ENCODE data around the gene RAD51.

Gene RAD51

GRCh38 chr15:40763801-40764628, 69.0 kb downstream of the RAD51 start, which contains the start of gene GCHFR:
TSS of gene GCHFR (plus strand) at chr15:40764068. CDS start at chr15:40764181, 113 bp downstream.
- peak; percentile 24 for DNase-seq

- DNase-seq, result no peak
These were observed 69.7 kb downstream of the RAD51 start for GRCh38 chr15:40764629-40765103.

DNA sequence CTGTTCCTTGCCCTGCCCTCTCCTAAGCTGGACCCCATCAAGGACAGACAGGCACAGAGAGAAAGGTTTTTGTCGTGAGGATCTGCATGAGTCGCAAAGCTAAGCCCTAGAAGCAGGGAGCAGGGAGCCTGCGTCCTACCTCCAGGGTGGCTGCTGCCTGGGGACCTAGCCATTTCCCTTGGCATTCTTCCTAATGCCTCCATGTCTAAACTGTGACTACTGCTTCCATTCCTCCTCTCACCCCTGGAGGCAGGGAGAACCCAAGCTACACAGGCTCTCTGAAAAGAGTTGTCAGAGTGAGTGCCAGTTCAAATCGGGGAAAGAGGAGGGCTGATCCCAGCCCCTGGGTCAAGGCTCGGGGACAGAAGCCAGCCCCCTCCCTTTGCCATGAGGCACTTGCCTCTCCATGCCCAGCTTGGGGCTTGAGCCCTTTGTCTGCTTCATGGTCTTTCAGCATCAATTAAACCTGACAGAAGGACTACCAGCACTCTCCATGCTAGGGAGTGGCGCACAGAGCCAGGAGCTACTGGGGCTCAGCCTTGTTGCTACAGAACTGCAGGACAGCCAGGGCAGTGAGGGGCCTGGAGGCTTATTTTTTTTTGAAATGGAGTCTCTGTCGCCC, 71.3 kb downstream of the RAD51 start:
- no peak for DNase-seq

DNA sequence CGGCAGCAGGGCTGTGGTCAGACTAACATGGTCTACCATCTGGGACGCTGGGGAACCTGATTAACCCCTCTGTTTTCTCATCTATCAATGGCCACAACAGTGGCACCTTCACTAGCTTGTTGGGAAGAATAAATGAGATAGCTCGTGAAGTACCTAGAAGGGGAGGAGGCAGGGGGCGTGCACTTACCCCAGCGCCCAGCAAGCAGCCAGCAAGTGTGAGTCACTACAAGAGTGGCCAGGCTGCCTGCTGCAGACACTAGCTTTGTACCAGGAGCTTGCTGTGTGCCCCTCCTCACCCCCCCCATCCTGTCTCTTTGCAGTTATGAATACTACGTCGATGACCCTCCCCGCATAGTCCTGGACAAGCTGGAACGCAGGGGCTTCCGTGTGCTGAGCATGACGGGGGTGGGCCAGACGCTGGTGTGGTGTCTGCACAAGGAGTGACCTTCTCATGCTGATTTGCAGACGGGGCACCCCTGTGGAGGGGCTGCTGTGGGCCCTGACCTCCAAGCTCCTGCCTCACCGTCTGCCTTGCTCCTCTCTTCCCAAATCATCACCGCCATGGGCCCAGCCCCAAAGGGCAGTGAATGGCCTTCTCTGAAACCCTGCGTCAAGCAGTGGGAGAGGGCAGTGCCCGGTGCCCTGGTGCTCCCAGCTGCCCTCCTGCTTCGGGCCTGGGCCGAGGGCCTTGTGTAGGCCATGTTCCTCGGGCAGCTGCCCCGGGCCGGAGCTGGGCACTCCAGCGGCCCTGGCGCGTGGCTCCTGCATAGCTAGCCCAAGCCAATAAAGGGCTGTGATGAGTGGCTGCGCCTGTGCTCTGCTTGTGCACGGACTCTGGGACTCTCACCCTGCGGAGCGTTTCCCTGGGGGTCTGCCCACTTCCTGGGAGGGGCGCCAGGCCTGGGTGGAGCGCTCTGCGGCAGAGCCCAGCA, 72.2 kb downstream of the RAD51 start:
- no peak for DNase-seq

DNA sequence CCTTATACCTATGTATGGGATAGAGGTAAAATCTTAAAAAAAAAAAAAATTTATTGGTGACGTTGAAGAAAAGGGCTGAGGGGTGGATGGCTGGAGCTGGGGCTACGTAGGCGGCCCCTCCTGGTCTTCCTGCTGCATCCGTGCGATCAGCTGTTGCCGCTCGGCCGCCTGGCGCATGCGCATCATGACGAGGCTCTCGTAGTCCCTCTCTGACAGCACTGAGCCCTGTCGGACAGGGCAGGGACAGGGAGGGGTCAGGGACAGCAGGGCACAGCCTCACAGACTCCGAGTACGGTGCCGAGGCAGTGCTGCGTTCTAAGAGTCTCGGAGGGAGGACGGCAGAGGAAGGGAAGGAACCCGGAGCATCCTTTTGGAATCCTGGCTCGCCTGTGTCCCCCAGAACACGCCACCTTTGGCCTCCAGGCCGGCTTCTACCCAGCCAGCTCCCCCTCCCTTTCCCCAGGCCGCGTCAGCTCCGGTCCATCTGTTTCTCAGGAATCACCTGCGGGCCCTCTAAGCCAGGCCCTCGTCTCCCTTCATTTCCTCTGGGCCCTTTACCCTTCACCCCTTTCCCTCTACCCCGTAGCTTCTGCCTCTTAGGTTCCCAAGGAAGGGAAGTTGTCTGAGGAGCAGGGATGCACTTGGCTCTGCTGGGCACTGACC, 73.0 kb downstream of the RAD51 start:
- DNase-seq, result no peak

- no peak for DNase-seq
These were observed 73.7 kb downstream of the RAD51 start for GRCh38 chr15:40768521-40769273.

DNA sequence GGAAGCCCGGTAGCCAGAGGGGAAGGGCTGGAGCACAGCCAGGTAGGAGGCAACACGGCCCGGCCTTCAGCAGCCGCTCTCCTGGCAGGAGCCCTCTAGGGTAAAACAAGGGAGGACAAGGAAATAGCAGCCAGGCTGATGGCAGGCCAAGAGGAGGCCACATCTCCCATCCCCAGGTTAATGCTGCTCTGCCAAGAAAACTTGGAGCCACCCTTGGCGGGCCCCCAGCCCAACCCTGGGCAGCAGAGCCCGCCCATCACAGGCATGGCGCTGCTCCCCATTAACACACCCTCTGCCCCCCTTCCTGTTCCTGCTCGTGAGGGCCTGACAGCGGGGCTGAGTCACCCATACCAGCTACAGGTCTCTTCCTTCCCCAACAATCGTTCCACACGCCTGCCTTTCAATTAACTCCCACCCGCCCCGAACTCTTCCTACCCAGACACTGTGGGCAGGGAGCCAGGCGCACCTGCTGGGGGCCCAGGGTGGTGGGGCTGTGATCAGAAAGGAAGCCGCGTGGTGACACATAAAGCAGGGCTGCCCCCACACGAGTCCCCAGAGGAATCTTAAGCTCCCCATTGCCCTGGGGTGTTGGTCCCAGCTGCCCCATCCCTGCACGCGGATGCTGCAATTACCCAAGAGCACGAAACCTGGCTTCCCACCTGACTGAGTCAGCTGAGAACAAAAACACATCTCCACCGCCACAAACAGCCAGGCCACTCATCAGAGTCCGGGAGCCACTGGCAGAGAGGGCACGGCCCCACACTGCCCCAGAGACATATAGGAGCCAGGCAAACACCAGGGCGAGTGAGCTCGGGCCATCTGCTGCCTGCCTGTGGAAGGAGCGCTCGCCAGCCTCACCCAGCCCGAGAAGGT, 74.5 kb downstream of the RAD51 start, which contains the start of gene C15orf62:
Gene C15orf62 (plus strand): TSS at position 707 of the 873 bp plus-strand sequence. CDS start 516 bp downstream, outside the sequence.
- DNase-seq, result peak; percentile 88

DNA sequence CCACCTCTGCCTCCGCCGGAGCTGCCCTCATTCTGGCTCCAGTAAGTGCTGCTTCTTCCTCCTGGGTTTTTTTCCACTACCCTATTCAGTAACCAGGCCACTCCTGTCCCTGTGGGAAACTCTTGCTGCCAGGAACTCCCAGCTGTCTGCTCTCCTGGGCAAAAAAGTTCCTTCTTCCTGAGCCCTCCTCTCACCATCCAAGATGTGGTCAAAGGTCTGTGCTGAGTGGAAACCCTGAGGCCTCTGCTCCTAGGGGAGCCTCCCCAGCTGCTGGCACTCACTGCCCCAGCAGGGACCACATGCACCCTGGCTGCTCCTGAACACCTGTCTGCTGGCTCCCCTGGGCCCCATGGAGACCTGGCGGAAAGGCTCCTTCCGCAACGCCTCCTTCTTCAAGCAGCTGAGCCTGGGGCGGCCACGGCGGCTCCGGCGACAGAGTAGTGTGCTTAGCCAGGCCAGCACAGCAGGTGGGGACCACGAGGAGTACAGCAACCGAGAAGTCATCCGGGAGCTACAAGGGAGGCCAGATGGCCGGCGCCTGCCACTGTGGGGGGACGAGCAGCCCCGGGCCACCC, 75.3 kb downstream of the RAD51 start:
- DNase-seq, result peak; percentile 50

GRCh38 chr15:40771242-40771641, 76.3 kb downstream of the RAD51 start:
- no peak for DNase-seq

DNA sequence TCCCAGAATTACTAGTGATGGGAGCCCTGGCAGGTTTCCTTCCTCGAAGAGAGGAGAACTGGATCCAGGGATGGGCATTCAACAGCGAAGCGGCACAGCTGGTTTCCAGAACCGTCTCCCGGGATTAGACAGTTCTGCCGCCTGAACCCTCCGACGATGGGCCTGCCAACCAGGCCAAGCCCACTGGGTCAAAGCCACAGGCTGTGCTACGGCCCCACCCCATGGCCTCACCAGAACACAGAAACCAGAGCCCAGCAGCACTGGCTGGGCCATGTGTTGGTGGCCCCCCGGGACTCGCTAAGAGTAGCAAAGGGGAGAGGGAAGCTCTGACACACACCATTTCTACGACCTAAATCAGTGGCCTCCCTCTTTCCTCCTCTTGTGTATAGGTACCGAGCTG, 77.0 kb downstream of the RAD51 start:
- no peak for DNase-seq

DNA sequence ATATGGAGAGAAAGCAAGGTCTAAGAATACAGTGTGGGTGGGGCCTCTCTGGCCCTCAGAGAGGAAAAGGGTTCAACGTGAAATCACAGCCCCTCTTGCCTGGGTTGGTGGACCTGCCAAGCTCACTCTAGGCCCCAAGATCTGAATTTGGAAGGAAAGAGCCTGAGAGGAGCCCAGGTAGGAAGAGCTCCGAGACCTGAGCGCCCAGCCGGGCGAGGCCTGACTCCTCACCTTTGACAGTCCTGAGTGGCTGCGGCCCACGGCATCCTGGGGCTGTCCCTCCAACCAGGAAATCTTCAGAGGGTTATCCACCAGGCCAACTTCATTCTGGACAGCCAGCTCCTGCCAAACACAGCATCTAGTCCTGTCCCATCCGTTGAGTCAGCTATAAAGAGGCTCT, 78.5 kb downstream of the RAD51 start:
- DNase-seq, result no peak

DNA sequence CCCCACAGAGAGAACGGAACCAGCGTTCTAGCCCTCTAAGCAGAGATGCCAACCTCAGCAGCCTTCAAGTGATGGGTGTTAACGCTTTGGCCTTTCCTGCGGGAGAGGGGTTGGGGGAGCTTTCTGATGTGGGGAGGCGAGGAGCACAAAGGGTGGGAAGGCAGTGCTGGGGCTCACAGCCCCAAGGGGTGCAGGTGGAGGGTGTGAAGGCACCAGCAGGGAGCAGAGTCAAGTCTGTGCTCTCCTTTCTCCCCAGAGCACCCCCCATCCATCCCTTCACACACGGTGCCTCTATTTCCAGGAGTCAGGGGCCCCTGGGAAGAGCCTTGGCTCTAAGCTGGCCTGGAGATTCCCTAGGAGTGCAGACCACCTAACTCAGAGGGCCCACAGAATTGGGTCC, 78.9 kb downstream of the RAD51 start:
- DNase-seq, result no peak

DNA sequence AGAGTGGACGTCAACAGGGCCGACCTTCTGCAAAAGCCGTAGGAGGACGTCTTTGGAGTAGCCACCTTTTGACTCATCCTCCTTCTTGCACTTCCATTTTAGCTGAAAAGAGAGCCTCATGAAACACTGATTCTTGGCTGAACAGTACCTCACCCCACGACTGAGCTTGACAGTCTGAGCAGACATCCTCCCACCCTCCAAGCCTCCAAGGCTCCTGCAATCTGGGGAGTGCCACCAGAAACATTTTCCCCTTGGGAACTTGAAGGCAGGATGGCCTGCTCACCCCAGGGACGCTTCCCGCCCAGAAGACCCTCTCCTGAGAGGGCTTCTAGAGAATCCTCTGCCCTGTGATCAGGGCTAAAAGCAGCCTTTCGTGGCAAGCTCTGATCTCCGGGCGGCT, 80.0 kb downstream of the RAD51 start:
- DNase-seq, result no peak

DNA sequence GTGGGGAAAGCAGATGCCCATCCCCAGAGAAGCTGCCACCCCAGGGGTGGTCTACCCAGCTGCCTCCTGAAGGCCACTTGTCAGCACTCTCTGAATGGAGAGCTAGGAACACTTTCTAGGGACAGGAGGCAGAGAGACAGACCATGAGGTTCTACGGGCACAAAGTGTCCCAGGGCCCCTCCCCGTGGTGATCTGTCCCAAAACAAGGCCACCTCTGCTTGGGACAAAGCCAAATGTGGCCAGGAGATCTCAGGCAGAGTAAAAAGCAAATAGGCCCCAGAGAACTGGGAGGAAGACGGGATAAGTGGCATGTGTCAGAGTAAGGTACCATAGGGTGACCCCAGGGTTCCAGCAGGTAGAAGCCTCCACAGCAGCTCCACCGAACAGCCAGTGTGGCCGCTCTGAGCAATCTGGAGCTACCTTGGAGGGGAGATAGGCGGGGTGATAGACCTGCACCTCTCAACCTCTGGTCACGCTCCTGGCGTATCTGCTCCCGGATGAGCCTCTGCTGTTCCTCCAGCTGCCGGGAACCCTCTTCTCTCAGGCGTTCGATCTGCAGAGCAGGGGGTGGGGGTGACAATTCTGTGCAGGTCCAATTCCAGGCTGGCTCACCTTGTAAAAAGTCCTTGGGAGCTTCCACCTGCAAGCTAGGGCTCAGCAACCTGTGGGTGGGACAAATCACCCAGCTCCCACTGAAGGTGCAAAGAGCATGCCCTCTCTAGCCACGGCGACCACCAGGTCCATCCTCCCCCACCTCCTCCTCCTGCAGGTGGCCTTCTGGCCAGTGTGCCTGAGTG, 81.0 kb downstream of the RAD51 start:
- no peak for DNase-seq

DNA sequence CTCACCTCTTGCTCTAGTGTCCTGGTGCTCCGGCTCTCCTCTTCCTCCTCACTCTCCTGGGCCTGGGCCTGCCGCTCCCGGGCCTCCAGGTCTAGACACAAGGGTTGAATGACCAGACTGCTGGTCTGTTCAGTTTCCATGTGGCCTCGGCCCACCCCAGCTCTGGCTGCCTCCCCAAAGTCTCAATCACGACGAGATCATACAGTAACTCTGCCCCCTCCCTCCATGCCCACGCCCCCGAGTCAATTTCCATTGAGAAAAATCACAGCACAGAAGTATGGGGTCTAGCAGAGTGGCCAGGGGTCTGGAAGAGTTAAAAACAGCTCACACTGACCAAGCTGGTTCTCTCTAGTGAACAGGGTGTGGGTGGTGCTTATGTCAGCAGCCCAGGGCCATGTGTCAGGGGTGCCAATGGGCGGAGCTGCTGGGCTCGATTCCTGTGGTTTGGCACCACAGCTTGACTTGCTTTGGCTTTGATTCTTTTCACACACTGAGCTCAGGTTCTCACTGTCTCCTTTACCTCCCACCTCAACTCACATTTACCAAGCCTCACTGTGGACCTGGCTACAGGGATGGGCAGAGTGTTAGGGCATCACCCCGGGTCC, 81.7 kb downstream of the RAD51 start:
- no peak for DNase-seq

Data from COR-L47 (cell line).